ENCODE data around the gene OCIAD2.

GRCh38 chr4:48836658-48837057 is 69.9 kb downstream of the OCIAD2 start:
- TF ChIP-seq EZH2phosphoT487 (IDR thresholded peaks at IDR 0.05; ENCODE audit: low read depth, severe bottlenecking, unreplicated experiment) (no peak), CTCF (IDR thresholded peaks at IDR 0.05; ENCODE audit: poor library complexity) (no peak), EZH2 (IDR thresholded peaks at IDR 0.05; ENCODE audit: borderline replicate concordance) (no peak)
